Stimulated activated CD4-positive, alpha-beta T cell treated with anti-CD3 and anti-CD28 coated beads, TNF-alpha, amount 100 ng/mL, for 4 hours (primary cell): ENCODE data around the gene SCT.

ENCODE experiments used
- DNase-seq, 3 experiments: peaks; one replicate each; pipeline ENCODE4 v3.0.0-alpha.2; 2020; ENCODE audit warnings: low read depth in 3 of 3

Gene SCT

DNA sequence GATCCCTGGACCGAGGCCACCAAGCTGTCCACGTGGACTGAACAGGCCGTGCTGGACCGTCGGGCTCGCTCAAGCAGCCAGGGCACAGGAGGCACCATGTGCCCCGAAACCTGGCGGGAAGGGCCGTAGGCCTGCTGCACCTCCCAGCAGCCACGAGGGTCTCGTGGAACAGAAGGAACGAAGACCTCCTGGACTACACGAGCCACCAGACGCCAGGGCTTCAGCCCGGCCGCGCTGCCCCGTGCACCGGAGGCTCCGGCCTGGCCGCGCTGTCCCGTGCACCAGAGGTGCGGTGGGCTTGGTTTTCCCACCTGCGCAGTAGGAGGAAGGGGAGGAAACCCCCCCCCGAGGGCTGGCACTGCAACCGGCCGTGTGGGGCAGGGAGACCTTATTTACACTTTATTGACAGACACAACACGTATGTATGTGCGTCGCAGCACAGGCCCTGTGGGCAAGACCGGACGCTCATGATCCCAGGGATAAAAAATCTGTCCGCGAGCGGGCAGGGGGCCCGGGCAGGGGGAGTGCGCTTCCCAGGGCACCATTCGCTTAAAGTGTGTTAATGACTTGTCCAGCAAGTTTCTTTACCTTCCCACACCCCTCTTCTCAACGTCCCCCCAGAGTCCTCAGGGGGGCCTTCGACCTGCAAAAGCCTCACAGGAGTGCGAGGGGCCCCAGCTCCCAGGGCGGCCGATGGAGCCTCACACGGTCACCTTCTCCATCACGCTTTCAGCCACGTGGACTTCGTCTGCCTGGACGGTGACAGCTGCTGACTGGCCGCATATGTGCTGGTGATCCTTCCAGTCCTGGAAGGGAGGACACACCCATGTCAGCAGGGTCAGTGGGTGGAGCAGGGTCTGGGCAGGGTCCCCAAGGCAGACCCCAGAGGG lies 17.1 kb upstream of the SCT start:
- no peak for DNase-seq

GRCh38 chr11:643366-643765 lies 16.4 kb upstream of the SCT start:
- DNase-seq = no peak

DNA sequence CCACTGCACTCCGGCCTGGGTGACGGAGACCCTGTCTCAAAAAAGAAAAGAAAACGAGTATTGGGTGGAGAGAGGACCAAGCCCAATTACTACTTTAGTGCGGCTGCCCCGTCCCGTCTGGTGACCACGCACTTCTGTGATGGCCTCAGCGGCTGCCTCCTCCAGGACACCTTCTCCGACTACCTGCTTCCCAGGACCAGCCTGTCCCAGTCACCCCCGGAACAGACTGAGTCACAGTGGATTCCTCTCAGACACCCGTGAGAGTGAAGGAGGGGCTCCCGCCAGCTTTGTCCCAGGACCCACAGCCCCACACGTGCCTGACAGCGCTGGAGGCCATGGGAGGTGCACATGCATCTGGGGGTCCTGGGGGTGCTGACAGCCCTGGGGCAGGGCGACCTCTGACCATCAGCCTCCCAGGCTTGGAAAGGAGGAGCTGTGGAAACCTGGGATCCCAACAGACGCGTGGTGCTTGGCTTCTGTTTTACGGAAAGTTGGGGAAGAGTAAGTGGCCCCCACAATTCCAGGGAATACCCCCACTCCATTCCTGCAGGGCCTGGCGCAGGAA lies 14.9 kb upstream of the SCT start:
- no peak for DNase-seq

DNA sequence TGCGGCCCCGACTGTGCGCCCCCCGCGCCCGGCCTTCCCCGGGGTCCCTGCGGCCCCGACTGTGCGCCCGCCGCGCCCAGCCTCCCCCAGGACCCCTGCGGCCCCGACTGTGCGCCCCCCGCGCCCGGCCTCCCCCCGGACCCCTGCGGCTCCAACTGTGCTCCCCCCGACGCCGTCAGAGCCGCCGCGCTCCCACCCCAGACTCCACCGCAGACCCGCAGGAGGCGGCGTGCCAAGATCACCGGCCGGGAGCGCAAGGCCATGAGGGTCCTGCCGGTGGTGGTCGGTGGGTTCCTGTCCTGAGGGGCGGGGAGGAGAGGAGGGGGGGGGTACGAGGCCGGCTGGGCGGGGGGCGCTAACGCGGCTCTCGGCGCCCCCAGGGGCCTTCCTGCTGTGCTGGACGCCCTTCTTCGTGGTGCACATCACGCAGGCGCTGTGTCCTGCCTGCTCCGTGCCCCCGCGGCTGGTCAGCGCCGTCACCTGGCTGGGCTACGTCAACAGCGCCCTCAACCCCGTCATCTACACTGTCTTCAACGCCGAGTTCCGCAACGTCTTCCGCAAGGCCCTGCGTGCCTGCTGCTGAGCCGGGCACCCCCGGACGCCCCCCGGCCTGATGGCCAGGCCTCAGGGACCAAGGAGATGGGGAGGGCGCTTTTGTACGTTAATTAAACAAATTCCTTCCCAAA lies 13.2 kb upstream of the SCT start:
- no peak for DNase-seq

- DNase-seq = no peak
These were observed 12.5 kb upstream of the SCT start for GRCh38 chr11:639332-639955.

GRCh38 chr11:638631-639331 lies 11.8 kb upstream of the SCT start:
- no peak for DNase-seq

DNA sequence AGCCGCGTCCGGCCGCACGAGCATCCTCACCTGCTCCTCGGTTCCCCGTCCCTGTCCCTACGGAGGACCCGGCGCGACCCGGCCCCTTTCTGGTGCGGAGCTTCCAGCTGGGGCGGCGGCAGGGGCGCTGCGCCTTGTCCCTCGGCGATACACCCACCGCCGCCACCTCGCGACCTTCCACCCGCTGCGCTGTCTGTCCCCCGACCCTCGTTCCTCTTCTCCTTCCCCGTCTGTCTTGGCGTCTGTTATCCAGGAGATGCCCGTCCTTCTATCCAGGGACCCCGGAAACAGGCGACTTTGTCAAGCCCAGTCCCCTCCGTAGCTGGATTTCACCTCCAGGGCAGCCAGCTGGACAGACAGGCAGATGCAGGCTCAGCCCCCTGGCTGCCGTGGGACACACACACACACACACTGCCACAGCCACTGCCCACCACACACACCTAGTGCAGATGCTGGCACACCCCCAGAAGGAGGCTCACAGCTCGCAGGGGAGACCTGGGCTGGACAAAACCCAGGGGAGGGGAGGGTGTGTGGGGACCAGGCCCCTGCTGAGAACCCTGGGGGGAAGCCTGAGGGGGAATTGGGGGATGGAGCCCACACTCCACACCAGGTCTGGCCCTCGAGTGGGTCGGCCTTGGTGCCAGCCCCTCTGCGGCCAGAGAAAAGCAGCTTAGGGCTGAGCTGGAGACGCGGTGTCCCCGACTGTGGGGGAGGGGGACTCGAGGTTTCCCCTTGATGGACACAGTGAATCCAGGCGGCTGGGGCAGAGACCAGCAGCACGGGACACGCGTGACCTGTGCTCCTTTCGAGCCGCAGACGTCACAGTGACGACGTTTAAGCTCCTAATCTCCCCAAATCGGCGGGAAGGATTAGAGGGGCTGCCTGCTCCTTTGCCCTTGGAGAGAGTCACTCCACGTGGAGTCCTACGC lies 10.9 kb upstream of the SCT start:
- no peak for DNase-seq

- no peak for DNase-seq
These were observed 10.3 kb upstream of the SCT start for GRCh38 chr11:637333-637592.

GRCh38 chr11:636511-637332 lies 9.7 kb upstream of the SCT start, which contains the start of gene DRD4:
DRD4 (plus strand) TSS chr11:637269; CDS start chr11:637305, 36 bp downstream.
- no peak for DNase-seq

DNA sequence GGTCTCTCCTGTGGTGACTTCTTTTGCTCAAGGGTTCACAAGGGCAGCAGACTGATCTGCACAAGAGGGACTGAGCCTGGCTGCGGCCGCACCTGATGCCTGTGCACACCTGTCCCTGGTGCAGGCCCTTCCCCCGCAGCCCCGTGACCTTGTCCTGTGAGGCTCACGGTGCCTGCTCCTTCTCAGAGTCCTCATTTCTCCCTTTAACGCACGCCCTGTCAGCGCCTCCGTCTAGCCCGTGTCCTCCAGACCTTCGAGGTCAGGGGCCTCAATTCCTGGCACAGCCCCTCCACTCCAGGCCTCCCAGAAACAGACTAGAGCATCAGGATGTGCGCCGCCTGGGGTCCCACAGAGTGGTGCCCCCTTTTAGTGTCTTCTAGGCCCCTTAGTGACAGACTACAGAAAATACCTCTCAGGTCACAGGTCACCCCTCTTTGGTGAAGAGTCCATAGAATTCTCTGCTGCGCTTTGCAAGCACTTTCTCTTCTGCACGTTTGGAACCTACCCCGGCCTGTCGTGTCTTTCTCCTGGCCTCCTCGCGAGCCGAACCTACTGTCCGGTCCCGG lies 9.0 kb upstream of the SCT start:
- DNase-seq = no peak

DNA sequence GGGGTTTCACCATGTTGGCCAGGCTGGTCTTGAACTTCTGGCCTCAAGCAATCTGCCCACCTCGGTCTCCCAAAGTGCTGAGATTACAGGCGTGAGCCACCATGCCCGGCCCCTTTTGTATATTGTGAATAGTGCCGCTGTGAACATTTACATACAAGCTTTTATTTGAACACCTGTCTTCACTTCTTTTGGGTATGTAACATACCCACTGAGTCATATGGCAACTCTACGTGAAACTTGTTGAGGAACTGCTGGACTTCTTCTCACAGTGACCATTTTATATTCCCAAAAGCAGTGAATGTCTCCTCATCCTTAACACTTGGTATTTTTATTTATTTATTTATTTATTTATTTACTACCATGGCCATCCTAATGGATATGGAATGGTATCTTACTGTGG lies 3.9 kb upstream of the SCT start:
- no peak for DNase-seq

DNA sequence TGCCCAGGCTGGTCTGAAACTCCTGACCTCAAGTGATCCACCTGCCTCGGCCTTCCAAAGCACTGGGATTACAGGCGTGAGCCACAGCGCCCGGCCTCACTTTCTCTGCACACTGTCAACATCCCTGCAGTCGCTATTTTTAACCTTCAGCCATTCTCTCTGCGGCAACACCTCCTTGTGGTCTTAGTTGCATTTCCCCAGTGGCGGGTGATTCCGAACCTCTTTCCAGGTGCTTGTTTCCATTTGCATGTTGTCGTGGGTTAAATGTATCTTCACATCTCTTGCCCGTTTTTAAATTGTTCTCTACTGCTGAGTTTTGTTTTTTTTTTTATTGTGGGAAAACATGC lies 2.2 kb upstream of the SCT start:
- no peak for DNase-seq

DNA sequence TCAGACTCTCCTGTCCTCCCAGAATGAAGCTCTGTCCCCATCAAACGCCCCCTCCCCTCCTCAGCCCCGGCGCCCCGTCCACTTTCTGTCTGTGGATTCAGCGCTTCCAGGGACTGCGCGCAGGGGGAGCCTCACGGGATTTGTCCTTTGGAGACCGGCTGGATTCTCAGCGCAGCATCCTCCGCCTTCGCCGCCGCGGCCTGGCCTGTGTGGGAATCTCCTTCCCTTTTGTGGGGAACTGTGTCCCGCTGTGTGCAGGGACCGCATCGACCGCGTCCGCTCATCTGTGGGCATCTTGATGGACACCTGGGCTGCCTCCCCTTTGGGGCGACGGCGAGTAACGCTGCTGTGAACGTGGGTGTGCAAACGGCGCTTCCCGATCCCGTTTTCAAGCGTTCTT lies 1.1 kb upstream of the SCT start:
- DNase-seq = no peak

DNA sequence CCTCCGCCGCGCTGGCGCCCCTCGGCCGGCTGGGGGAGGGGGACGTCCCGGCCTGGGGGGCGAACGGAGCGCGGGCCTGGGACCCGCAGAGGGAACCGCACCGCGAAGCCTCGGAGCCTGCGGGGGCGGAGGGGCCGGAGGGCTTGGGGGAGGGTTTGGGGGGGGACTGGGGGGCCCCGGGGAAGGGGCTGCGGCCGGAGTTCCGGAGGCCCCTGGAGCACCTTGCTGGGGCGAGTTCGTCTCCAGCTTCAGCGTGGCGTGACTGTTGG lies 261 bp upstream of the SCT start:
- no peak for DNase-seq

DNA sequence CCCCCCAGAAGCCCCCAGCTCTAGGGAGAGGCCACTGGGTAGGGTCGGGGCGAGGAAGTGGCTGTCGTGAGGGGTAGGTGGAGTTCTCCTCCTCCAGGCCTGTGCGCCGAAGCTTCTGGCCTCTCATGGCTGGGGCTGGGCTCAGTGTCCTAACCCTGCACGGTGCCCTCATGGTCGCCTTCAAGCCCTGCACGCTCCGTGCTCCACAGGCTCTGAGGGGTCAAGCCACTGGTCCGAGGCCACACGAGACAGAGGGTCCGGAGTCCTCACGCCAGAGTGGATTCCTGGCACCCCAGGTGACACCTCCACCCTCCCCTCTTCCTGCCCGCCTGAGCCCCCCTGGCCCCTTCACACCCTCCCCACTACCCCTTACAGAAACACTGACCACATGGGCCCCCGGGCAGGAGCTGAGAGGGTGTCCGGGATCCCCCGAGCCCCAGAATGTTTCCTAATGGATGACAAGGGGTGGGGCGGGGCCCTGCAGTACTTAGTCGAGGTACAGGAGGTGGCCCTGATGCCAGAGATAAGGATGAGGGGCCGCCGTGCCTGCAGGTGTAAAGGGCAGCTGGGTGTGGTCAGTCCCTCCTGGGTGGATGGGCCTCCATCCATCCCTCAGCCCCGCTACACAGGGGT lies 1.2 kb downstream of the SCT start:
- no peak for DNase-seq

GRCh38 chr11:624705-625635 lies 2.0 kb downstream of the SCT start, which contains the start of gene CDHR5:
CDHR5 (minus strand) TSS chr11:624955; CDS start chr11:624902, 53 bp downstream.
- DNase-seq = no peak

GRCh38 chr11:623999-624704 lies 2.8 kb downstream of the SCT start:
- no peak for DNase-seq
